K562 (cell line): ENCODE data around the gene TDG. TPM values are rescaled to one million over a fixed set of nuclear protein-coding genes. Genes with fewer than 3 reads are reported as not detected.
A peak's percentile ranks its signal among the peaks of the same experiment; 100 is the strongest.

ENCODE experiments used
- ATAC-seq: fragments of 200-7000 bp; cut with Tn5 transposase; 3 replicates; pipeline ENCODE4 v1.9.1; 2020; ENCODE audit warnings: moderate library complexity
- BruUV-seq: library from RNA; stranded (reverse); fragments of 400-500 nt; replicated peaks from 2 replicates; lab custom pipeline; 2021; lab: Mats Ljungman, UMichigan
- CTCF ChIA-PET: fragments of 300-600 bp; formaldehyde crosslinking; extraction: SDS; loops from one replicate; lab custom pipeline; 2021; ENCODE audit warnings: low intra/inter-chr PET ratio; lab: Yijun Ruan, JAX
- POLR2A ChIA-PET: fragments of 300-600, 350-650 bp; sonication (Branson Sonifier 250); formaldehyde crosslinking; extraction: SDS; loops from one replicate; lab custom pipeline; 2021; ENCODE audit warnings: antibody characterized with exemption, inconsistent platforms; lab: Yijun Ruan, JAX
- DNase-seq, 4 experiments: peaks; one replicate each; pipeline versions ENCODE4 v3.0.0 to v3.0.0-alpha.2; 2011 to 2018; ENCODE audit warnings: low spot score in 3 of 4, mixed read lengths in 3 of 4; ENCODE audit errors: extremely low read depth in 1 of 4
- FAIRE-seq: peaks from 2 replicates; lab custom pipeline; 2011; peaks lifted over from hg19 to GRCh38; lab: Jason Lieb, UNC
- H2AFZ ChIP-seq: 2 replicates; pipeline ENCODE4 v1.6.0; 2011; ENCODE audit warnings: low read depth, low read length, control low read depth, inconsistent platforms
- H3K27ac ChIP-seq: fragments of 200-600 bp; 3 replicates; pipeline ENCODE4 v1.8.0; 2011; ENCODE audit warnings: low read depth, mild to moderate bottlenecking, control low read depth, inconsistent platforms, low read length, moderate library complexity, mixed read lengths; ENCODE audit errors: extremely low read depth
- H3K27me3 ChIP-seq, 2 experiments: fragments of 300-600 bp in 1 of 2; 2 replicates in 1 of 2; 3 replicates in 1 of 2; pipeline versions ENCODE4 v1.6.0 to v1.8.0; 2011; ENCODE audit warnings: inconsistent platforms in 2 of 2, low read length in 2 of 2, mild to moderate bottlenecking in 1 of 2, mixed read lengths in 1 of 2, moderate library complexity in 1 of 2; ENCODE audit not compliant: control insufficient read depth in 2 of 2, insufficient read depth in 2 of 2
- H3K36me3 ChIP-seq: fragments of 300-600 bp; 3 replicates; pipeline ENCODE4 v1.8.0; 2011; ENCODE audit warnings: mild to moderate bottlenecking, low read length, inconsistent platforms; ENCODE audit not compliant: control insufficient read depth, insufficient read depth
- H3K4me1 ChIP-seq, 2 experiments: fragments of 200-600 bp in 1 of 2; replicated peaks in 1 of 2; 2 replicates in 1 of 2; 3 replicates in 1 of 2; pipeline versions ENCODE4 v1.5.1 to v1.8.0; 2011; ENCODE audit warnings: inconsistent platforms in 2 of 2, low read length in 2 of 2, mild to moderate bottlenecking in 1 of 2, mixed read lengths in 1 of 2, moderate library complexity in 1 of 2; ENCODE audit not compliant: control insufficient read depth in 2 of 2, insufficient read depth in 2 of 2
- H3K4me2 ChIP-seq: 2 replicates; pipeline ENCODE4 v1.6.1; 2011; ENCODE audit warnings: low read length, control low read depth, inconsistent platforms, mixed read lengths; ENCODE audit not compliant: insufficient read depth
- H3K4me3 ChIP-seq: fragments of 200-600 bp; sonication (generic), shearing (Covaris generic); 2 replicates; pipeline ENCODE4 v1.5.1; 2016; ENCODE audit warnings: control low read depth, inconsistent platforms
- H3K79me2 ChIP-seq: fragments of 200-600 bp; 3 replicates; pipeline ENCODE4 v1.8.0; 2011; ENCODE audit warnings: low read length, inconsistent platforms; ENCODE audit not compliant: control insufficient read depth, insufficient read depth
- H3K9ac ChIP-seq, 2 experiments: 2 replicates each; pipeline versions ENCODE4 v1.6.0 to v1.6.1; 2011; ENCODE audit warnings: low read depth in 2 of 2, low read length in 2 of 2, control low read depth in 1 of 2, inconsistent platforms in 1 of 2, mild to moderate bottlenecking in 1 of 2, mixed read lengths in 1 of 2; ENCODE audit not compliant: insufficient read depth in 1 of 2
- H3K9me1 ChIP-seq: one replicate; pipeline ENCODE4 v1.6.0; 2011; ENCODE audit warnings: inconsistent platforms, mild to moderate bottlenecking, low read length, moderate library complexity; ENCODE audit not compliant: control insufficient read depth, insufficient read depth
- H3K9me3 ChIP-seq: replicated peaks from 2 replicates; pipeline ENCODE4 v1.5.1; 2011; ENCODE audit warnings: low read depth, low read length, inconsistent platforms; ENCODE audit not compliant: control insufficient read depth, insufficient read depth
- H4K20me1 ChIP-seq: replicated peaks from 2 replicates; pipeline ENCODE4 v1.6.1; 2011; ENCODE audit warnings: low read length, inconsistent platforms, mixed read lengths; ENCODE audit not compliant: control insufficient read depth, insufficient read depth
- CBX2 ChIP-seq: fragments of 200-600 bp; sonication (generic); IDR thresholded peaks from one replicate; pipeline ENCODE4 v1.6.1; 2012; ENCODE audit warnings: mild to moderate bottlenecking, low read length, inconsistent platforms; ENCODE audit not compliant: insufficient read depth, poor library complexity, severe bottlenecking
- KDM2B ChIP-seq: fragments of 250-450 bp; sonication (Bioruptor Pico); IDR thresholded peaks from 2 replicates; pipeline ENCODE4 v1.8.0; 2021; ENCODE audit warnings: mild to moderate bottlenecking, moderate library complexity
- MGA ChIP-seq: fragments of 450-650 bp; IDR thresholded peaks from 2 replicates; pipeline ENCODE4 v1.6.1; 2016; ENCODE audit warnings: mild to moderate bottlenecking, moderate library complexity
- PURB ChIP-seq: sonication (generic); formaldehyde crosslinking; IDR thresholded peaks from 2 replicates; pipeline ENCODE4 v1.9.0; 2021; ENCODE audit warnings: low read depth, mild to moderate bottlenecking, missing genetic modification reagents
- RHOXF2B ChIP-seq: fragments of 250-450 bp; sonication (Bioruptor Pico); conservative IDR thresholded peaks from 2 replicates; pipeline ENCODE4 v1.5.1; 2021
- ZNF146 ChIP-seq: IDR thresholded peaks from one replicate; pipeline ENCODE4 v1.6.1; 2018; ENCODE audit warnings: missing compliant biosample characterization; ENCODE audit not compliant: unreplicated experiment
- ZSCAN29 ChIP-seq: fragments of 450-650 bp; IDR thresholded peaks from 2 replicates; pipeline ENCODE4 v1.6.1; 2017
- WGBS: fragments of 100-300 bp; shearing (Covaris generic); methylation state at CpG from one replicate; pipeline ENCODE4 v1.1.6; 2016; ENCODE audit warnings: low coverage, mixed read lengths; ENCODE audit not compliant: insufficient coverage; ENCODE audit errors: missing lambda C conversion rate; 5-methylcytosine and 5-hydroxymethylcytosine counted together
- in situ Hi-C: fragments of 300-500 bp; cut with MboI; formaldehyde crosslinking; loops from 4 replicates; pipeline ENCODE4 v1.15.0; 2018; ENCODE audit warnings: inconsistent platforms, mixed read lengths
- intact Hi-C: fragments of 100-400 bp; cut with micrococcal nuclease; formaldehyde crosslinking; loops from 2 replicates; pipeline ENCODE4 v1.14.2; 2022
- polyA plus RNA-seq, 8 experiments: library from polyadenylated mRNA; depleted of rRNA in 4 of 8; stranded (reverse) in 5 of 8; unstranded in 3 of 8; fragments of >200 nt; fragmentation: Nextera tagmentation in 2 of 8; fragmentation: Illumina TruSeq in 1 of 8; extraction: Ambion mirVana in 2 of 8; extraction: Trizol in 1 of 8; gene quantifications; 2 replicates each; pipeline versions ENCODE4 v1.2.1 to v1.2.3, GENCODE V29; 2011 to 2014; ENCODE audit warnings: inconsistent platforms in 1 of 8, missing spikeins in 1 of 8
- total RNA-seq, 7 experiments: library from RNA; depleted of rRNA in 6 of 7; stranded (reverse); fragments of >200 nt in 6 of 7; fragmentation: Illumina TruSeq in 2 of 7; extraction: Trizol in 2 of 7; gene quantifications; 2 replicates each; pipeline versions ENCODE4 v1.2.1 to v1.2.3, GENCODE V29; 2011 to 2021; ENCODE audit warnings: low replicate concordance in 1 of 7

The TDG gene
- total and polyA plus RNA-seq, 9 of the 15 experiments (the other 6 are each of a cell fraction or from before 2014, with no cell fraction given), result 37.6 to 77.2 (median 64.0) TPM

GRCh38 chr12:104023710-104024109 lies 58.0 kb downstream of the TDG start:
- in situ Hi-C loops, result no loop called here
- TF ChIP-seq ZSCAN29 (no peak), MGA (no peak), PURB (no peak), KDM2B (no peak), CBX2 (no peak), RHOXF2B (no peak), ZNF146 (CRISPR knock-in tag) (peak; percentile 8)
- no peak for FAIRE-seq
- Histone ChIP-seq H3K36me3 (no peaks in the 10 kb centered on the region), H3K9ac (no peak overlapping the region), H3K79me2 (no peaks in the 10 kb centered on the region), H3K9me3 (no peaks in the 10 kb centered on the region), H3K4me3 (no peak overlapping the region), H3K27me3 (peaks cover 9 to 18% of the 10 kb centered on the region in 2 experiments; a peak in 4 of 5 replicates), H3K4me1 (no peaks in the 10 kb centered on the region), H4K20me1 (no peaks in the 10 kb centered on the region), H3K9me1 (no peaks in the 10 kb centered on the region), H2AFZ (no peak overlapping the region), H3K27ac (no peak overlapping the region), H3K4me2 (no peak overlapping the region)
- BruUV-seq, result no TSS peak
- no peak for DNase-seq
- ChIA-PET POLR2A (no interaction called here), CTCF (no interaction called here)
- intact Hi-C loops, result no loop called here
- ATAC-seq, result no peak
- 5% methylated on average over 2 of the region's 2 CpGs for WGBS
